ENCODE results near the gene TMEM156. TPM values are rescaled to one million over a fixed set of nuclear protein-coding genes. Genes with fewer than 3 reads are reported as not detected.

Gene TMEM156
- total RNA-seq, 3 donors from 2014 or later (not counting 1 experiment from before 2014, with no cell fraction given), result 13.8 to 22.3 (median 16.8) TPM

DNA sequence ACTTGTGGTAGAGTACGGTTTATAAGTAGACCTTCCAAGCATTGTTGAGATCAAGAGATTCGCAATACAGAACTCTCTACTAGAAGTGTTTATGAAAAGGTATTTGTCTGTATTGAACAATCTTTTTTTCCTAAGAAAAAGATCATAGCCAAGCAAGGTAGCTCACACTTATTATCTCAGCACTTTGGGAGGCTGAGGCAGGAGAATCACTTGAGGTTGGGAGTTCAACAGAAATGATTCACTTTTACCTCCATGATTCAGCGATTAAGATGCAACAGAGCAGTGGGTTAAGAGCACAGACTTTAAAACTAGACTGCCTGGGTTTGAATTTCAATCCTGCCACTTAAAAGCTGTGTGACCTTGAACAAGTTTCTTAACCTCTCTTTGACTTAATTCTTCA is 74.3 kb downstream of the TMEM156 start:
- peaks cover 0 to 5% of the 10 kb centered on the region in 2 donors for H3K27me3 Mint-ChIP-seq (ENCODE audit: low read depth in 2 of 2)
- no peak overlapping the region for H3K4me3 Mint-ChIP-seq
- ATAC-seq, result no peak
- H3K9me3 Mint-ChIP-seq, result peaks cover 0 to 2% of the 10 kb centered on the region in 2 donors
- H3K4me1 Mint-ChIP-seq, result no peaks in the 10 kb centered on the region
- H3K4me3 ChIP-seq (ENCODE audit: low read length), result no peak overlapping the region
- no peaks in the 10 kb centered on the region for H3K27me3 ChIP-seq (ENCODE audit: control insufficient read depth, insufficient read depth, low read length)
- no peak for DNase-seq
- H3K27ac ChIP-seq (ENCODE audit: low read length), result no peak overlapping the region
- no peaks in the 10 kb centered on the region for H3K36me3 ChIP-seq (ENCODE audit: control insufficient read depth, insufficient read depth, low read length)
- no peak overlapping the region for H3K27ac Mint-ChIP-seq
- intact Hi-C loops (cut with micrococcal nuclease), result no loop called here
- H3K4me1 ChIP-seq (ENCODE audit: control insufficient read depth, insufficient read depth, low read length), result no peaks in the 10 kb centered on the region
- WGBS (ENCODE audit: insufficient coverage), result 98% methylated on average over 3 of the region's 3 CpGs
- TF ChIP-seq, protein P1, sequence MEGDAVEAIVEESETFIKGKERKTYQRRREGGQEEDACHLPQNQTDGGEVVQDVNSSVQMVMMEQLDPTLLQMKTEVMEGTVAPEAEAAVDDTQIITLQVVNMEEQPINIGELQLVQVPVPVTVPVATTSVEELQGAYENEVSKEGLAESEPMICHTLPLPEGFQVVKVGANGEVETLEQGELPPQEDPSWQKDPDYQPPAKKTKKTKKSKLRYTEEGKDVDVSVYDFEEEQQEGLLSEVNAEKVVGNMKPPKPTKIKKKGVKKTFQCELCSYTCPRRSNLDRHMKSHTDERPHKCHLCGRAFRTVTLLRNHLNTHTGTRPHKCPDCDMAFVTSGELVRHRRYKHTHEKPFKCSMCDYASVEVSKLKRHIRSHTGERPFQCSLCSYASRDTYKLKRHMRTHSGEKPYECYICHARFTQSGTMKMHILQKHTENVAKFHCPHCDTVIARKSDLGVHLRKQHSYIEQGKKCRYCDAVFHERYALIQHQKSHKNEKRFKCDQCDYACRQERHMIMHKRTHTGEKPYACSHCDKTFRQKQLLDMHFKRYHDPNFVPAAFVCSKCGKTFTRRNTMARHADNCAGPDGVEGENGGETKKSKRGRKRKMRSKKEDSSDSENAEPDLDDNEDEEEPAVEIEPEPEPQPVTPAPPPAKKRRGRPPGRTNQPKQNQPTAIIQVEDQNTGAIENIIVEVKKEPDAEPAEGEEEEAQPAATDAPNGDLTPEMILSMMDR (IDR thresholded peaks at IDR 0.05), result no peak
- H3K36me3 Mint-ChIP-seq, result no peaks in the 10 kb centered on the region
- no peaks in the 10 kb centered on the region for H3K9me3 ChIP-seq (ENCODE audit: control insufficient read depth, insufficient read depth, low read length)

DNA sequence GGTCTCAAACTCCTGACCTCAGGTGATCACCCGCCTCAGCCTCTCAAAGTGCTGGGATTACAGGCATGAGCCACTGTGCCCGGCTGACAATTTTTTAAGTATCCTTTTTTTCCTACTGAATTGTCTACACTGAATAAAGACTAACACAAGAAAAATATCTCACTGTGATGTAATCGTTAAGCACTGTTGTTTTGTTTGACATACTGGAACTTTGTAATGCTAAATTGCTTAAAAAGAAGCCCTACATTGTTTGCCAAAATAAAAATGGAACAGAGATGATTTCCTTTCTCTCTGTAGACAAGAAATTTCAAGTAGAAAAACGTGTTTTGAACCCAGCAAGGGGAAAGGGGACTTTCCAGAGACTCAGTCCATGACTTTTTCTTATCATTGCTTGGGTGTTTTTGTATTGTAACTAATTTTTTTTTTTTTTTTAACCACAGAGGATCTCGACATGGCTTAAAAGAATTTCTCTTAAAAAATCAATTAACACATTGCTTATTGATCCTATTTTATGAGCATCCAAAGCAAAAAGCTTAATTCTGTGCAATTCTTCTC is 74.9 kb downstream of the TMEM156 start:
- Mint-ChIP-seq H3K9me3 (peaks cover 0 to 2% of the 10 kb centered on the region in 2 donors), H3K36me3 (no peaks in the 10 kb centered on the region), H3K27me3 (ENCODE audit: low read depth in 2 of 2) (peaks cover 0 to 5% of the 10 kb centered on the region in 2 donors), H3K4me1 (no peaks in the 10 kb centered on the region), H3K4me3 (no peak overlapping the region), H3K27ac (no peak overlapping the region)
- no peaks in the 10 kb centered on the region for H3K27me3 ChIP-seq (ENCODE audit: control insufficient read depth, insufficient read depth, low read length)
- peak in 1 of 2 donors; percentile 33 for DNase-seq
- ATAC-seq, result no peak
- no peaks in the 10 kb centered on the region for H3K9me3 ChIP-seq (ENCODE audit: control insufficient read depth, insufficient read depth, low read length)
- H3K36me3 ChIP-seq (ENCODE audit: control insufficient read depth, insufficient read depth, low read length), result no peaks in the 10 kb centered on the region
- intact Hi-C loops (cut with micrococcal nuclease), result no loop called here
- 70% methylated on average over 5 of the region's 5 CpGs for WGBS (ENCODE audit: insufficient coverage)
- no peak overlapping the region for H3K4me3 ChIP-seq (ENCODE audit: low read length)
- H3K27ac ChIP-seq (ENCODE audit: low read length), result no peak overlapping the region
- TF ChIP-seq, protein P1 (IDR thresholded peaks at IDR 0.05), result no peak
- H3K4me1 ChIP-seq (ENCODE audit: control insufficient read depth, insufficient read depth, low read length), result no peaks in the 10 kb centered on the region

- Mint-ChIP-seq H3K4me1 (no peaks in the 10 kb centered on the region), H3K4me3 (no peak overlapping the region), H3K27ac (no peak overlapping the region), H3K36me3 (no peaks in the 10 kb centered on the region), H3K9me3 (no peaks in the 10 kb centered on the region), H3K27me3 (ENCODE audit: low read depth in 2 of 2) (peaks cover 0 to 5% of the 10 kb centered on the region in 2 donors)
- Histone ChIP-seq H3K4me3 (ENCODE audit: low read length) (no peak overlapping the region), H3K4me1 (ENCODE audit: control insufficient read depth, insufficient read depth, low read length) (no peaks in the 10 kb centered on the region), H3K27me3 (ENCODE audit: control insufficient read depth, insufficient read depth, low read length) (no peaks in the 10 kb centered on the region), H3K36me3 (ENCODE audit: control insufficient read depth, insufficient read depth, low read length) (no peaks in the 10 kb centered on the region), H3K27ac (ENCODE audit: low read length) (no peak overlapping the region), H3K9me3 (ENCODE audit: control insufficient read depth, insufficient read depth, low read length) (no peaks in the 10 kb centered on the region)
- DNase-seq (no peak), ATAC-seq (no peak)
- TF ChIP-seq, protein P1 (IDR thresholded peaks at IDR 0.05), result no peak
- intact Hi-C loops (cut with micrococcal nuclease), result no loop called here
- 96% methylated on average over 4 of the region's 4 CpGs for WGBS (ENCODE audit: insufficient coverage)
Observed at GRCh38 chr4:38955957-38956356, 76.3 kb downstream of the TMEM156 start.

DNA sequence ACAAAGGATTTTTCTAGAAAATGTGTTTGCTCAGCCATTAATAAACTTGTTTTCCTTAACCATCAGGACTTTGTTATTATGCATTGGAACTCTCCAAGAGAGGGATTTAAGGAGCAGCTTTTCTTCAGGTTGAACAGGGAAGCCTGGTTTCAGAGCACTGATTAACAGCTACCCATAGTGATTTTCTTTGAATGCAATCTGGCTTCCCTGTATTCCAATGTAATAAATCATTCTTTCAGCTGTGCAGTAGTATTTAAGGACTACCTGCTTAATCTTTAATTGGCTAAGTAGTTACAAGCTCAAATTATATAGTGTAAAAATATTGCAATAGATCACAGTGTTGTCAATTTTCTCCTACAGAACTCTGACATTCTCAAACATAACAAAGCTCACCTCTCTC is 77.5 kb downstream of the TMEM156 start:
- H3K9me3 ChIP-seq (ENCODE audit: control insufficient read depth, insufficient read depth, low read length), result no peaks in the 10 kb centered on the region
- H3K36me3 Mint-ChIP-seq, result no peaks in the 10 kb centered on the region
- H3K4me1 Mint-ChIP-seq, result peaks cover 0 to 2% of the 10 kb centered on the region in 2 donors
- H3K27me3 Mint-ChIP-seq (ENCODE audit: low read depth in 2 of 2), result peaks cover 0 to 9% of the 10 kb centered on the region in 2 donors
- H3K4me3 Mint-ChIP-seq, result no peak overlapping the region
- no peak overlapping the region for H3K4me3 ChIP-seq (ENCODE audit: low read length)
- TF ChIP-seq, protein P1 (IDR thresholded peaks at IDR 0.05), result no peak
- no peaks in the 10 kb centered on the region for H3K36me3 ChIP-seq (ENCODE audit: control insufficient read depth, insufficient read depth, low read length)
- H3K4me1 ChIP-seq (ENCODE audit: control insufficient read depth, insufficient read depth, low read length), result no peaks in the 10 kb centered on the region
- H3K27ac Mint-ChIP-seq, result no peak overlapping the region
- no peaks in the 10 kb centered on the region for H3K9me3 Mint-ChIP-seq
- no peak for ATAC-seq
- no peaks in the 10 kb centered on the region for H3K27me3 ChIP-seq (ENCODE audit: control insufficient read depth, insufficient read depth, low read length)
- intact Hi-C loops (cut with micrococcal nuclease), result no loop called here
- H3K27ac ChIP-seq (ENCODE audit: low read length), result no peak overlapping the region
- no peak for DNase-seq

Data from natural killer cell (primary cell).